ENCODE data around the gene TRPT1. TPM values are rescaled to one million over a fixed set of nuclear protein-coding genes. Genes with fewer than 3 reads are reported as not detected.
A peak's percentile ranks its signal among the peaks of the same experiment; 100 is the strongest.

Gene TRPT1
- total and polyA plus RNA-seq, 9 of the 15 experiments (the other 6 are each of a cell fraction or from before 2014, with no cell fraction given): 4.6 to 41.7 (median 23.1) TPM

DNA sequence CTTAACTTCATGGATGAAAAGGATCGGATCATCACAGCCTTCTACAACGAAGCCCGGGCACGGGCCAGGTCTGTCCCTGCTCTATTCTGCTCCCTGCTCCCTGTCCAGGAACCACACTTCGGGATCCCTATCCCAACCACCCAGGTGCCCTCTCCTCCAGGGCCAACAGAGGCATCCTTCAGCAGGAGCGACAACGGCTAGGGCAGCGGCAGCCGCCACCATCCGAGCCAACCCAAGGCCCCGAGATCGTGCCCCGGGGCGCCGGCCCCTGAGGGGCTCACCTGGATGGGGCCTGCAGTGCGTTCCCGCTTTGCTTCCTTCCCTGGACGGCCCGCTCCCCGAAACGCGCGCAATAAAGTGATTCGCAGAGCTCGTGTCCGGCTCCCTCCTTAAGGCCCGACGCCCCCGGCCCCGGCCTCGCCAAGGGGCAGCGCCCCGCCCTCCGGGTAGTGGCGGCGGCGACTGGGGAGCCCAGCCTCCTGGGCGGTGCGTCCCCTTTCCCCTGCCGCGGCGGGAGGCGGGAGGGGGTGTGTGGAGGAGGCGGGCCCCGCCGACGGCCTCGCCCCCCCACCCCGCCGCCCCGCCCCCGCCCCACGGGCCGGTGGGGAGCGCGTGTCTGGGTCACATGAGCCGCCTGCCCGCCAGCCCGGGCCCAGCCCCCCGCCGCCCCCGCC, 8.1 kb upstream of the TRPT1 start, which contains the start of gene VEGFB (continued):
- TF ChIP-seq MAX (CRISPR knock-in tag; IDR thresholded peaks at IDR 0.05) (peak; percentile 46; the same call in 1 of the 2 replicates), SP1 (CRISPR knock-in tag; IDR thresholded peaks at IDR 0.05) (peak; percentile 67), HDAC6 (IDR thresholded peaks at IDR 0.05; ENCODE audit: low read depth, low read length) (no peak), KLF13 (tag; IDR thresholded peaks at IDR 0.05; ENCODE audit: borderline replicate concordance, low read depth) (0 out of 2 replicates have a peak, but pooled peaks have one; percentile 29), SUPT5H (IDR thresholded peaks at IDR 0.05) (no peak), EZH2 (IDR thresholded peaks at IDR 0.05; ENCODE audit: borderline replicate concordance, low read depth, low read length) (no peak), MNT (conservative IDR thresholded peaks at IDR 0.05) (0 out of 4 replicates have a peak, but pooled peaks of 1 of the 2 experiments have one; percentile 27), HNRNPL (IDR thresholded peaks at IDR 0.05; ENCODE audit: low read depth, low read length) (peak; percentile 46; the same call in 1 of the 2 replicates), CTBP1 (IDR thresholded peaks at IDR 0.05; ENCODE audit: borderline replicate concordance) (peak; percentile 26; the same call in 1 of the 2 replicates), ZNF592 (IDR thresholded peaks at IDR 0.05) (0 out of 2 replicates have a peak, but pooled peaks have one; percentile 24), ETS1 (conservative IDR thresholded peaks at IDR 0.05; ENCODE audit: control insufficient read depth, low read depth, low read length) (0 out of 2 replicates have a peak, but pooled peaks have one; percentile 24), SAP30 (IDR thresholded peaks at IDR 0.05; ENCODE audit: borderline replicate concordance, insufficient read depth, low read depth, low read length, poor library complexity, severe bottlenecking) (peak; percentile 62), TARDBP (IDR thresholded peaks at IDR 0.05) (no peak), SIN3A (IDR thresholded peaks at IDR 0.05; ENCODE audit: borderline replicate concordance in 2 of 2, control insufficient read depth in 1 of 2, low read depth in 2 of 2, low read length in 2 of 2) (0 out of 4 replicates have a peak, but pooled peaks of 1 of the 2 experiments have one; percentile 46), EGR1 (conservative IDR thresholded peaks at IDR 0.05) (peak; percentile 75), MTA3 (IDR thresholded peaks at IDR 0.05; ENCODE audit: borderline replicate concordance) (peak; percentile 55; the same call in 1 of the 2 replicates), CXXC5 (CRISPR knock-in tag; IDR thresholded peaks at IDR 0.05) (peak; percentile 35; the same call in 1 of the 2 replicates), ZNF263 (CRISPR knock-in tag; IDR thresholded peaks at IDR 0.05; ENCODE audit: borderline replicate concordance) (no peak), FIP1L1 (IDR thresholded peaks at IDR 0.05; ENCODE audit: low read depth, low read length, poor library complexity, severe bottlenecking) (peak; percentile 39)
